H1 (cell line): ENCODE data around the gene PCCA. TPM values are rescaled to one million over a fixed set of nuclear protein-coding genes. Genes with fewer than 3 reads are reported as not detected.

ENCODE experiments used
- CTCF ChIA-PET: fragments of 300-600 bp; sonication (Branson Sonifier 250); formaldehyde crosslinking; loops from one replicate; lab custom pipeline; 2021; ENCODE audit not compliant: partially characterized antibody; lab: Charles Lee
- POLR2A ChIA-PET: fragments of 300-600 bp; sonication (Branson Sonifier 250); formaldehyde crosslinking; loops from one replicate; lab custom pipeline; 2021; ENCODE audit warnings: inconsistent platforms; ENCODE audit not compliant: partially characterized antibody; lab: Charles Lee
- DNase-seq, 2 experiments: peaks; one replicate each; pipeline versions ENCODE4 v3.0.0 to v3.0.0-alpha.2; 2010 to 2022; ENCODE audit warnings: low spot score in 2 of 2, low read depth in 1 of 2, mixed read lengths in 1 of 2
- FAIRE-seq: peaks from 2 replicates; lab custom pipeline; 2011; peaks lifted over from hg19 to GRCh38; lab: Jason Lieb, UNC
- H2AFZ ChIP-seq: 2 replicates; pipeline ENCODE4 v1.8.1; 2012; ENCODE audit warnings: low read length, inconsistent platforms
- H2AK5ac ChIP-seq: 2 replicates; pipeline ENCODE4 v1.6.1; 2013; ENCODE audit warnings: low read depth, low read length
- H2BK120ac ChIP-seq: replicated peaks from 2 replicates; pipeline ENCODE3; 2013; ENCODE audit warnings: low read depth, low read length, inconsistent platforms
- H2BK12ac ChIP-seq: 2 replicates; pipeline ENCODE4 v1.6.1; 2013; ENCODE audit warnings: low read depth, low read length
- H2BK15ac ChIP-seq: 2 replicates; pipeline ENCODE4 v1.6.1; 2013; ENCODE audit warnings: low read length
- H2BK20ac ChIP-seq: 2 replicates; pipeline ENCODE4 v1.6.1; 2013; ENCODE audit warnings: low read length
- H2BK5ac ChIP-seq: 2 replicates; pipeline ENCODE4 v1.6.1; 2013; ENCODE audit warnings: low read depth, low read length
- H3K14ac ChIP-seq: 2 replicates; pipeline ENCODE4 v1.6.1; 2013; ENCODE audit warnings: inconsistent platforms; ENCODE audit not compliant: insufficient read length
- H3K18ac ChIP-seq: 2 replicates; pipeline ENCODE4 v1.6.1; 2013; ENCODE audit warnings: low read length; ENCODE audit errors: extremely low read depth
- H3K23ac ChIP-seq: 2 replicates; pipeline ENCODE4 v1.6.1; 2013; ENCODE audit warnings: inconsistent platforms; ENCODE audit not compliant: insufficient read length
- H3K23me2 ChIP-seq: 2 replicates; pipeline ENCODE4 v1.6.1; 2013; ENCODE audit warnings: low read depth, low read length
- H3K27ac ChIP-seq: 2 replicates; pipeline ENCODE4 v1.6.1; 2011; ENCODE audit warnings: low read depth, low read length, inconsistent platforms
- H3K27me3 ChIP-seq, 4 experiments: replicated peaks in 1 of 4; 1 replicate in 1 of 4; 2 replicates in 3 of 4; pipeline versions ENCODE4 v1.6.1 to v1.8.1; 2011 to 2013; ENCODE audit warnings: low read length in 3 of 4, mild to moderate bottlenecking in 3 of 4, inconsistent platforms in 2 of 4, mixed read lengths in 2 of 4, moderate library complexity in 1 of 4; ENCODE audit not compliant: control insufficient read depth in 3 of 4, insufficient read depth in 3 of 4; ENCODE audit errors: extremely low read depth in 1 of 4
- H3K36me3 ChIP-seq, 4 experiments: 2 replicates each; pipeline versions ENCODE4 v1.6.1 to v1.8.1; 2011 to 2013; ENCODE audit warnings: mild to moderate bottlenecking in 4 of 4, low read length in 3 of 4, moderate library complexity in 2 of 4, control low read depth in 1 of 4, inconsistent platforms in 1 of 4; ENCODE audit not compliant: insufficient read depth in 4 of 4, control insufficient read depth in 2 of 4
- H3K4ac ChIP-seq: replicated peaks from 2 replicates; pipeline ENCODE3; 2013; ENCODE audit warnings: low read length, low read depth, mixed read lengths, inconsistent platforms; ENCODE audit not compliant: insufficient read length
- H3K4me1 ChIP-seq, 4 experiments: replicated peaks in 1 of 4; 1 replicate in 1 of 4; 2 replicates in 3 of 4; pipeline versions ENCODE4 v1.6.1 to v1.8.1; 2011 to 2013; ENCODE audit warnings: low read length in 3 of 4, inconsistent platforms in 2 of 4, mixed read lengths in 1 of 4; ENCODE audit not compliant: insufficient read depth in 4 of 4, control insufficient read depth in 3 of 4
- H3K4me2 ChIP-seq, 2 experiments: 2 replicates each; pipeline versions ENCODE4 v1.6.1 to v1.8.1; 2011 to 2013; ENCODE audit warnings: low read depth in 2 of 2, low read length in 2 of 2, control low read depth in 1 of 2, inconsistent platforms in 1 of 2, mild to moderate bottlenecking in 1 of 2; ENCODE audit not compliant: insufficient read depth in 1 of 2
- H3K4me3 ChIP-seq, 4 experiments: fragments of 200-600, 300-600 bp in 1 of 4; sonication (generic), shearing (Covaris generic), sonication (Bioruptor Twin) in 1 of 4; 2 replicates each; pipeline versions ENCODE4 v1.5.1 to v1.8.1; 2011 to 2016; ENCODE audit warnings: low read length in 4 of 4, low read depth in 3 of 4, control low read depth in 2 of 4, inconsistent platforms in 2 of 4, mild to moderate bottlenecking in 2 of 4, mixed read lengths in 1 of 4, moderate library complexity in 1 of 4; ENCODE audit not compliant: insufficient read depth in 2 of 4; ENCODE audit errors: extremely low read depth in 1 of 4
- H3K56ac ChIP-seq: replicated peaks from 2 replicates; pipeline ENCODE3; 2013; ENCODE audit warnings: low read depth, mild to moderate bottlenecking, mixed read lengths, low read length, inconsistent platforms; ENCODE audit not compliant: insufficient read length
- H3K79me1 ChIP-seq: 2 replicates; pipeline ENCODE4 v1.6.1; 2013; ENCODE audit warnings: low read depth, low read length, control low read depth
- H3K79me2 ChIP-seq, 2 experiments: 2 replicates each; pipeline versions ENCODE4 v1.6.1 to v1.8.1; 2012 to 2013; ENCODE audit warnings: low read length in 2 of 2, mild to moderate bottlenecking in 2 of 2, inconsistent platforms in 1 of 2; ENCODE audit not compliant: insufficient read depth in 2 of 2, control insufficient read depth in 1 of 2
- H3K9ac ChIP-seq, 4 experiments: replicated peaks in 1 of 4; 1 replicate in 1 of 4; 2 replicates in 3 of 4; pipeline versions ENCODE4 v1.6.1 to v1.8.1; 2011 to 2013; ENCODE audit warnings: low read depth in 3 of 4, low read length in 3 of 4, control low read depth in 2 of 4, mild to moderate bottlenecking in 2 of 4, moderate library complexity in 2 of 4, inconsistent platforms in 1 of 4; ENCODE audit errors: extremely low read depth in 1 of 4
- H3K9me3 ChIP-seq, 2 experiments: 2 replicates each; pipeline versions ENCODE4 v1.6.1 to v1.8.1; 2012 to 2013; ENCODE audit warnings: mild to moderate bottlenecking in 2 of 2, moderate library complexity in 2 of 2, control low read depth in 1 of 2, inconsistent platforms in 1 of 2, low read depth in 1 of 2, low read length in 1 of 2, mixed read lengths in 1 of 2; ENCODE audit not compliant: insufficient read depth in 2 of 2
- H4K20me1 ChIP-seq, 2 experiments: replicated peaks in 1 of 2; 2 replicates each; pipeline versions ENCODE3 to v1.8.1; 2011 to 2013; ENCODE audit warnings: inconsistent platforms in 2 of 2, low read length in 2 of 2, mild to moderate bottlenecking in 1 of 2; ENCODE audit not compliant: insufficient read depth in 2 of 2, control insufficient read depth in 1 of 2
- H4K5ac ChIP-seq: 2 replicates; pipeline ENCODE4 v1.6.1; 2013; ENCODE audit warnings: low read length, low read depth, mixed read lengths, inconsistent platforms; ENCODE audit not compliant: insufficient read length
- H4K8ac ChIP-seq: 2 replicates; pipeline ENCODE4 v1.8.0; 2013; ENCODE audit warnings: mild to moderate bottlenecking, moderate library complexity, low read length, inconsistent platforms; ENCODE audit not compliant: insufficient read depth; ENCODE audit errors: extremely low read depth
- H4K91ac ChIP-seq: replicated peaks from 2 replicates; pipeline ENCODE3; 2013; ENCODE audit warnings: low read length, mixed read lengths, inconsistent platforms; ENCODE audit not compliant: insufficient read length
- GTF2F1 ChIP-seq: IDR thresholded peaks from 2 replicates; pipeline ENCODE4 v1.6.1; 2012; ENCODE audit warnings: low read depth, low read length, improper control_type of control experiment, borderline replicate concordance
- JUND ChIP-seq: IDR thresholded peaks from 2 replicates; pipeline ENCODE4 v1.6.1; 2011; ENCODE audit warnings: mild to moderate bottlenecking, improper control_type of control experiment, low read length
- KDM1A ChIP-seq: fragments of 200-600, 300-600 bp; sonication (generic); IDR thresholded peaks from 2 replicates; pipeline ENCODE4 v1.7.1; 2016; ENCODE audit warnings: mild to moderate bottlenecking, low read length, borderline replicate concordance
- POU5F1 ChIP-seq: IDR thresholded peaks from 2 replicates; pipeline ENCODE4 v1.6.1; 2011; ENCODE audit warnings: low read depth, mild to moderate bottlenecking, low read length, moderate library complexity
- RXRA ChIP-seq: IDR thresholded peaks from 2 replicates; pipeline ENCODE4 v1.6.1; 2011; ENCODE audit warnings: low read depth, mild to moderate bottlenecking, low read length, moderate library complexity; ENCODE audit not compliant: insufficient read depth
- SP4 ChIP-seq: IDR thresholded peaks from 2 replicates; pipeline ENCODE4 v1.6.1; 2012; ENCODE audit warnings: low read length, inconsistent platforms
- SUZ12 ChIP-seq: fragments of 200-600 bp; sonication (generic); IDR thresholded peaks from 2 replicates; pipeline ENCODE4 v1.6.1; 2012; ENCODE audit warnings: mild to moderate bottlenecking, inconsistent platforms, low read length, moderate library complexity, mixed read lengths
- TAF1 ChIP-seq: IDR thresholded peaks from 2 replicates; pipeline ENCODE4 v1.6.1; 2011; ENCODE audit warnings: mild to moderate bottlenecking, low read depth, low read length
- WGBS, 2 experiments: shearing (Covaris generic) in 1 of 2; methylation state at CpG; one replicate each; pipeline versions ENCODE4 v1.1.6 to v1.1.7; 2013 to 2015; ENCODE audit warnings: low lambda C conversion rate in 2 of 2, mixed read lengths in 2 of 2, inconsistent platforms in 1 of 2, low coverage in 1 of 2, missing lambda C conversion rate in 1 of 2; ENCODE audit not compliant: insufficient replicate concordance in 2 of 2, insufficient coverage in 1 of 2, insufficient read length in 1 of 2; ENCODE audit errors: extremely low coverage in 1 of 2, missing lambda C conversion rate in 1 of 2; 5-methylcytosine and 5-hydroxymethylcytosine counted together
- polyA plus RNA-seq, 7 experiments: library from polyadenylated mRNA; depleted of rRNA in 3 of 7; stranded (reverse) in 5 of 7; unstranded in 2 of 7; fragments of >200 nt in 5 of 7; fragments of 200-250 nt in 2 of 7; gene quantifications; 1 replicate in 5 of 7; 2 replicates in 1 of 7; 4 replicates in 1 of 7; pipeline versions ENCODE4 v1.2.1 to v1.2.3, GENCODE V29; 2011 to 2013; ENCODE audit warnings: missing spikeins in 2 of 7, mixed read lengths in 2 of 7
- total RNA-seq: library from RNA; stranded (reverse); fragmentation: NEBNext Ultra II Directional; extraction: Animal tissue kit (Norgen Biotek cat#: 25700); gene quantifications from 2 replicates; pipeline ENCODE4 v1.2.1, GENCODE V29; 2021

The PCCA gene
- total and polyA plus RNA-seq, 2 of the 8 experiments (the other 6 are each of a cell fraction or from before 2014, with no cell fraction given): 18.4 to 49.8 TPM

DNA sequence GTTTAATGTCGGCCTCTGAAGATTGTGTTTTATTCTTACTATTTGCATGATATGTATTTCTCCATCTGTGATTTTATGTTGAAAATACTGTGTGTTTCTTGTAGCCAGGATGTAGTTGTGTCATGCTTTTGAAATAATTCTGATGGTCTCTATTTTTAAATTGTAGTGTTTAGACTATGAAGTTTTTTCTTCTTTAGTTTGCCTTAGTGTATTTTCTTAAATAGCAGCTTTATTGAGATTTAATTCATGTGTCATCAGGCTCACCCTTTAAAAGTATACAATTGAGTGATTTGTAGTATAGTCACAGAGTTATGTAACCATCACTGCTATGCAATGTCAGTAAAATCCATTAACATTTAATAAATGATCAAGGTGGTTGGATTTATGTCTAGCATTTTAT, 74.5 kb downstream of the PCCA start:
- Histone ChIP-seq H3K9ac (no peak overlapping the region), H2BK120ac (no peak overlapping the region), H3K4ac (no peak overlapping the region), H3K4me3 (no peak overlapping the region), H4K8ac (no peak overlapping the region), H2AFZ (no peak overlapping the region), H2AK5ac (no peak overlapping the region), H3K18ac (no peak overlapping the region), H3K4me2 (no peak overlapping the region), H3K56ac (no peak overlapping the region), H3K36me3 (peaks cover 0 to 2% (median 0%) of the 10 kb centered on the region in 4 experiments; a peak in 1 of 8 replicates), H3K4me1 (peaks cover 0 to 12% (median under 1%) of the 10 kb centered on the region in 4 experiments; a peak in 3 of 7 replicates), H3K23ac (no peak overlapping the region), H3K27ac (no peak overlapping the region), H3K27me3 (no peaks in the 10 kb centered on the region), H3K23me2 (no peaks in the 10 kb centered on the region), H2BK15ac (no peak overlapping the region), H3K79me1 (no peaks in the 10 kb centered on the region), H2BK20ac (no peak overlapping the region), H3K79me2 (peaks cover 0 to 12% of the 10 kb centered on the region in 2 experiments; a peak in 2 of 4 replicates), H3K9me3 (no peaks in the 10 kb centered on the region), H4K91ac (no peak overlapping the region), H3K14ac (no peak overlapping the region), H2BK5ac (no peak overlapping the region), H4K5ac (no peak overlapping the region), H2BK12ac (no peak overlapping the region), H4K20me1 (peaks cover 0 to 2% of the 10 kb centered on the region in 2 experiments)
- TF ChIP-seq SUZ12 (no peak), GTF2F1 (no peak), TAF1 (no peak), KDM1A (no peak), SP4 (no peak), JUND (no peak), RXRA (no peak), POU5F1 (no peak)
- 86% methylated on average over 1 of the region's 1 CpG; no CpG with 5 or more reads in 1 of the 2 experiments for WGBS, 2 experiments
- ChIA-PET CTCF (no interaction called here), POLR2A (interaction anchor here (1.0 kb wide), 1 partner anchor 9 kb away, joined by 3 read pairs; no protein-coding TSS in a partner anchor)
- no peak for DNase-seq
- FAIRE-seq: no peak
